Neural cell (in vitro differentiated cells): ENCODE results near the gene PPM1H. TPM values are rescaled to one million over a fixed set of nuclear protein-coding genes. Genes with fewer than 3 reads are reported as not detected.

Source experiments
- H2AFZ ChIP-seq: fragments of 200-600, 300-800 bp; sonication (generic), shearing (Covaris generic); 2 replicates; pipeline ENCODE4 v1.6.0; 2014; ENCODE audit warnings: low read depth, mild to moderate bottlenecking, antibody characterized with exemption, low read length, moderate library complexity
- H3F3A ChIP-seq: fragments of 200-600 bp; shearing (Covaris generic); 2 replicates; pipeline ENCODE4 v1.6.1; 2016; ENCODE audit warnings: mild to moderate bottlenecking, moderate library complexity, mixed read lengths, antibody characterized with exemption, low read length; ENCODE audit not compliant: insufficient read depth, poor library complexity, severe bottlenecking
- H3K27ac ChIP-seq: fragments of 200-600, 300-800 bp; sonication (generic), shearing (Covaris generic); 2 replicates; pipeline ENCODE4 v1.5.1; 2014; ENCODE audit warnings: mild to moderate bottlenecking, low read length, moderate library complexity
- H3K27me3 ChIP-seq: fragments of 300-800, 200-600 bp; sonication (generic), shearing (Covaris generic); 2 replicates; pipeline ENCODE4 v1.6.0; 2014; ENCODE audit warnings: mild to moderate bottlenecking, low read depth, low read length, moderate library complexity; ENCODE audit not compliant: insufficient read depth
- H3K36me3 ChIP-seq: fragments of 300-800, 200-600 bp; sonication (generic), shearing (Covaris generic); 2 replicates; pipeline ENCODE4 v1.5.1; 2014; ENCODE audit warnings: mild to moderate bottlenecking, antibody characterized with exemption, low read length, moderate library complexity; ENCODE audit not compliant: insufficient read depth
- H3K4me2 ChIP-seq: fragments of 300-800, 200-600 bp; sonication (generic), shearing (Covaris generic); 2 replicates; pipeline ENCODE4 v1.6.0; 2014; ENCODE audit warnings: mild to moderate bottlenecking, low read length
- H3K4me3 ChIP-seq: fragments of 300-800, 200-600 bp; sonication (generic), shearing (Covaris generic); 2 replicates; pipeline ENCODE4 v1.5.1; 2014; ENCODE audit warnings: mild to moderate bottlenecking, low read length, moderate library complexity
- H3K79me2 ChIP-seq: fragments of 200-600 bp; shearing (Covaris generic); replicated peaks from 2 replicates; pipeline ENCODE4 v1.6.0; 2014; ENCODE audit warnings: mild to moderate bottlenecking, low read length, moderate library complexity; ENCODE audit not compliant: insufficient read depth
- H3K9ac ChIP-seq: fragments of 300-800, 200-600 bp; sonication (generic), shearing (Covaris generic); 2 replicates; pipeline ENCODE4 v1.6.1; 2016; ENCODE audit warnings: mild to moderate bottlenecking, low read length, mixed read lengths
- H3K9me2 ChIP-seq: fragments of 200-600 bp; shearing (Covaris generic); 2 replicates; pipeline ENCODE4 v1.6.1; 2016; ENCODE audit warnings: mild to moderate bottlenecking, low read length, mixed read lengths; ENCODE audit not compliant: insufficient read depth
- H3K9me3 ChIP-seq: fragments of 200-600, 300-800 bp; sonication (generic), shearing (Covaris generic); 2 replicates; pipeline ENCODE4 v1.6.1; 2016; ENCODE audit warnings: mild to moderate bottlenecking, mixed run types, low read length, moderate library complexity, mixed read lengths
- H4K20me1 ChIP-seq: fragments of 200-600 bp; shearing (Covaris generic); 2 replicates; pipeline ENCODE4 v1.6.1; 2016; ENCODE audit warnings: mild to moderate bottlenecking, mixed run types; ENCODE audit not compliant: insufficient read depth
- CTCF ChIP-seq: fragments of 450-650 bp; IDR thresholded peaks from 2 replicates; pipeline ENCODE4 v1.5.1; 2014; ENCODE audit warnings: antibody characterized with exemption, mild to moderate bottlenecking, moderate library complexity; ENCODE audit not compliant: poor library complexity, severe bottlenecking
- EP300 ChIP-seq: fragments of 450-650 bp; conservative IDR thresholded peaks from 2 replicates; pipeline ENCODE4 v1.6.1; 2014; ENCODE audit warnings: antibody characterized with exemption, mild to moderate bottlenecking, moderate library complexity; ENCODE audit not compliant: poor library complexity, severe bottlenecking
- EZH2 ChIP-seq: fragments of 200-600, 300-800 bp; shearing (Covaris generic), sonication (generic); IDR thresholded peaks from 2 replicates; pipeline ENCODE4 v1.6.1; 2014; ENCODE audit warnings: antibody characterized with exemption, low read length, borderline replicate concordance, mild to moderate bottlenecking; ENCODE audit not compliant: insufficient read depth, poor library complexity, severe bottlenecking
- MXI1 ChIP-seq: fragments of 450-650 bp; conservative IDR thresholded peaks from 2 replicates; pipeline ENCODE4 v1.6.1; 2014; ENCODE audit warnings: antibody characterized with exemption, mild to moderate bottlenecking; ENCODE audit not compliant: poor library complexity, severe bottlenecking
- POLR2AphosphoS5 ChIP-seq: IDR thresholded peaks from 2 replicates; pipeline ENCODE4 v1.6.1; 2012
- RAD21 ChIP-seq: fragments of 450-650 bp; conservative IDR thresholded peaks from 2 replicates; pipeline ENCODE4 v1.6.1; 2014; ENCODE audit warnings: antibody characterized with exemption, mild to moderate bottlenecking, moderate library complexity
- REST ChIP-seq: IDR thresholded peaks from 2 replicates; pipeline ENCODE4 v1.6.1; 2012; ENCODE audit warnings: borderline replicate concordance
- SMC3 ChIP-seq: fragments of 450-650 bp; conservative IDR thresholded peaks from 2 replicates; pipeline ENCODE4 v1.6.1; 2014; ENCODE audit warnings: antibody characterized with exemption, mild to moderate bottlenecking, moderate library complexity; ENCODE audit not compliant: poor library complexity
- TAF1 ChIP-seq: IDR thresholded peaks from 2 replicates; pipeline ENCODE4 v1.6.1; 2012; ENCODE audit warnings: low read depth
- polyA plus RNA-seq: library from polyadenylated mRNA; depleted of rRNA; stranded (reverse); fragments of >200 nt; gene quantifications from 2 replicates; pipeline ENCODE4 v1.2.3, GENCODE V29; 2014

PPM1H gene
- polyA plus RNA-seq, 1 donor from 2014 or later, result 3.9 TPM

DNA sequence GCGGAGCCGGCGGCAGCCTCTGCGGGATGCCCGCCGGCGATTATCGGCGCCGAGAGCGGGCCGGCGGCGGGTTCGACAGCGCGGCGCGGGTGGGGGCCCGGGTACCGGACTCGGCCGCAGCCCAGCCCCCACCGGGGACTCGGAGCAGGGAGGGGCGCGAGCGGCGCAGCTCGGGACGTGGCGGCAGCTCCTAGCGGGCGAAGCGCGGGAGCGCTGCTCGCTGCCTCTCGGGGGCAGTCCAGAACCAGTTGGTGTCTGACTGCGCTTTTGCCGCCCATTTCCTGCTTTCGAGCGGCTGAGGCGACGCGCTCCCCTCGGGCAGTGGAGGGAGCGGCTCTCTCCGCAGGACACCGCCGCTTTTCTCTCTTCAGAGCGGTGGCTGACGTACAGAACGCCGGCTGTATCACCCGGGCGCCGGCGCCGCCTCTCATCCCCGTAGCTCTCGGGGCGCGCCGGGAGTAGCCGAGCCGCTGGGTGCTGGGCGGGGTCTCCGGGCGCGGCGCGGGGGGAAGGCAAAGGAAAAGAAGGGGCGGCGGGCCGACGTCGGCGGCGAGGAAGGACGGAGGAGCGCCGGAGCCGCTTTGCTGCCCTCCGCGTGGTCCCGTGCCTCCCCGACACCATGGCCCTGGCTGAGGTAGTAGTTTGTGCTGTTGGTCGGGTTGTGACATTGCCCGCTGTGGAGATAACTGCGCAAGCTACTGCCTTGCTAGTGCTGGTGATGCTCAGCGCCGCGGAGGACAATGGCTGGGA is 331.7 kb downstream of the PPM1H start:
- H2AFZ ChIP-seq, result peak overlapping the region; percentile 72
- no peaks in the 10 kb centered on the region for H3K9me2 ChIP-seq
- H3K79me2 ChIP-seq, result peaks cover 44% of the 10 kb centered on the region

More for the DNA sequence above, 331.7 kb downstream of the PPM1H start:
- H4K20me1 ChIP-seq, result no peaks in the 10 kb centered on the region
- H3K27ac ChIP-seq, result peak overlapping the region; percentile 96
- peak overlapping the region; percentile 80 for H3K4me3 ChIP-seq
- TF ChIP-seq EZH2 (no peak), CTCF (peak; percentile 74), EP300 (peak; percentile 6), MXI1 (peak; percentile 47), RAD21 (peak; percentile 63), SMC3 (peak; percentile 50), REST (peak; percentile 70), POLR2AphosphoS5 (peak; percentile 73), TAF1 (no peak)
- peak overlapping the region; percentile 95 for H3K9ac ChIP-seq
- H3F3A ChIP-seq, result no peaks in the 10 kb centered on the region
- no peaks in the 10 kb centered on the region for H3K9me3 ChIP-seq
- no peaks in the 10 kb centered on the region for H3K27me3 ChIP-seq
- H3K4me2 ChIP-seq, result no peak overlapping the region
- H3K36me3 ChIP-seq, result no peaks in the 10 kb centered on the region
